HG02678 (cell line): ENCODE results near the gene CYRIA.

Experiments used
- ATAC-seq: cut with Tn5 transposase; IDR thresholded peaks from one replicate; pipeline ENCODE4 v1.9.1; 2021; ENCODE audit warnings: mild to moderate bottlenecking, moderate library complexity; ENCODE audit not compliant: unreplicated experiment

The CYRIA gene

DNA sequence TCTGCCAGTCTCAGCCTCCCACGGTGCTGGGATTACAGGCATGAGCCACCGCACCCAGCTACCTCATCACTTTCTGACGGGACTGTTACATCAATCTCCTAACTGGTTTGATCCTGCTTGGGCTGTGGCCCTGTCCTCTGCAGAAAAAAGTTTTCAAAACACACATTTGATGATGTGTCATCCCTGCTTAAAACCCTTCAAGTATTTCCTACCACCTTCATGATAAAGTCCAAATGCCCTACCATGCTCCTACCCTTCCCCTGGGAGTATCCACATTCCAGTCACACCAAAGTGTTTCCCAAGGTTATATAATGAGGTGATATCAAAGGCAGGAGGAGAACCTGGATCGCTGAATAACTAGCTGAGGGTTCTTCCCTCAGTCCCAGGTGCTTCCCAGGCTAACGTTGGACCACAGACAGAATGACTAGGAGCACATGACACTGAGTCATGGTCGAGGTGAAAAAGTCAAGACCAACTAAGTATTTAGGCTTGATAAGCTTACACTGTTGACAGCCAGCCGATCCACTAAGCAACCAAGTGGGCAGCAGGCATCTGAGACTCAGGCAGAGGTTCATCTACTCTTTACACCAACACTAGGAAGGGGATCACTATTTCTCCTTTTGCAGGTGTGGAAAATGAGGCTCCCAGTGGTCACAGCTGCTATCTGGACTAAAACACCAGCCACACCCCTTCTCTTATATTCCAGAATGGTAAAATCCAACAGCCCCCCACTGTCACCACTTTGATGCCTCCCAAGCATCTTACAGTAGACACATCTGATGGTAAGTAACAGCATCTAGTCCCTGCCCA, 31.8 kb downstream of the CYRIA start:
- ATAC-seq = no peak

- no peak for ATAC-seq
Measured at GRCh38 chr2:16632598-16632997, 33.0 kb downstream of the CYRIA start.

DNA sequence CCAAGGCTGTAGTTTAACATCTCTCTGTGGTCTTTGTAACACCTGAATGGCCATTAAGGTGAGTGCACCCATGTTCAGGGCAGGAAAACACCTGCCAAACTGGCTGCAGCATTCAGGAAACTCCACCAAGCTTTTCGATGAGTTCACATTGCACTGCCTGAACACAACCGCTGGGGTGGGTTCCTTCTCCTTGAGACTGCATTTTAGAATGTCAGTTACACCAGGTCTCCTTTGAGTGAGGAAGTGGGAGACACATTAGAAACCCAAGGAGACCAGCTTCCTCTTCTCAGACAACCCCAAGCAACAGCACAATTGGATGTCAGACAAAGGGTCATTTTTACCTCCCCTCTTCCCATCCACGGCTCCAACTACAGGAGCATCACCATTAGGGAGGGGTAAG, 35.2 kb downstream of the CYRIA start:
- no peak for ATAC-seq

DNA sequence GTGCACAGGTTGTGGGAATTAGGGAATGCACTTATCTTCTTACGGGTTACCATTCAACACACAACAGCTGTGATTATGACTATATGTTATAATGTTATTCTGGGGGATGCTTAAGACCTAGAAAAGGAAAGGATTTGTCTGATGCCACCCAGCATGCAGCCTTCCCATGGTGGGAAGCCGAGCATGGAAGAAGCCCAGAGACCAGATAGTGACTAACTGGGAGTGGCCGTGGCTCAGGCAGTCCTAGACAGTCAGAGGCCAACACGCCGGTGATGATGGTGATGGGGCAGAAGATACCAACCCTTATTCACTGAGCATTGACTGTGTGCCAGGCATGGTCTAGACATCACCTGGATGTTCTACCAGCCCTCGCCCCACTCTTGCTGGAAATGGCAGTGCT, 35.9 kb downstream of the CYRIA start:
- no peak for ATAC-seq

DNA sequence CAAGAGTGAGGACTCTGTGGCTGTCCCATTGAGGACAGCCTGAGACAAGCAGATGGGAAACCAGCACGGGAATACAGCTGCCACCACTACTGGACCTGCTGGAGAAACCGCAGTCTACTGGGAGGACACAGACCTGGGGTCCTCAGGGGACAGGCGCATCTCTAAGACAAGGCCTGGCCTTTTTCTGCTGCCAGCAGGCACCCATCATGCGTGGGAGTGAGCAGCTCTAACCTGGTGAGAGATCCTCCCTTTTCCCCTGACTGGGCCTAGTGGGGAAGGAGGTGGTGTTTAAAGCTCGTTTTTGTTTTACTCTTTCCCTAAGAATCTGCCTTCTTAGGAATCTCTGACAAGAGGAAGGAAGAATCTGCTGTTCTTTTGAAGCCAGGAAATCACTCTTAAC, 36.6 kb downstream of the CYRIA start:
- ATAC-seq = no peak

DNA sequence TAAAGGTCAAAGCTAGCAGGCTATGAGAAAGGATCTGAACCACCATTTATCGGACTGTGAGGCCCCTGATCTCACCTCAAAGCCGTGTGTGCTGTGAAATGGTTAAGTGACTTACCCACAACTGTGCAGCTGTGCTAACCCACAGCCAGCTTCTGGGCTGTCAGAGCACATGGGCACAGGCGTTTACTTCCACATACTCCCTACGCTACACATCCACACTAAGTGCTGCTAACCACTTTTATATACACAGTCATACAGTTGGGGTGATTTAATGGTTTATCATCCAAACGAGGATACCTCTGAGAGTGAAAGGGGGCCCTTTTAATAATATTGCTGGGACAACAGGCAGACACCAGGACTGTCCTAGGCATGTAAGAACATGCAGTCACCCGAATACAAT, 37.3 kb downstream of the CYRIA start:
- no peak for ATAC-seq

DNA sequence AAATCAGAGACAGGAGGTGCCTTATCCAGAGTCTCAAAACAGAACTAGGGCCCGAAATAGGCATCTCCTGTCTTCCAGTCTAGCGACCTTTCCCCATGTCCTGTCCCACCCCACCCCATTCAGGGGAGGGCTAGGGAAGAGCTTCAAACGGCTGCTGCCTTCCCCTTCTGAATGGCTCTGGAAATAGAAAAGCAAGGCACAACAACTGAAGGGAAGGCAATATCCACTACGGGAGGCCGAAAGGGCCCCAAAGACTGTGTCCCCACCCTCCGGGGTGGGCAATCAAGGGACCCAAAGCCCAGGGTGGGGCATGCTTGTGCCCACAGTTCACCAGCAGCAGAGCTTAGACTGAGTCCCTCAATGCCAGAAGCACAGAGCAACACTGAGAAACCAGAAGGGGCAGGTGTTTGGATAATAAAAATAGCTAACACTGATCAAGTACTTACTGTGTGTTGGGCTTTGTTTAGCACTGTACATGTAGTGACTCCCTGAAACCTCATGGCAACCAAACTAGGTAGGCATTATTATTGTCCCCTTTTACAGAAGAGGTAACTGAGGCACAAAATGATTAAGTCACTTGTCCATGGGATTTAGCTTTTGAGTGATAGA, 38.5 kb downstream of the CYRIA start:
- ATAC-seq = no peak

GRCh38 chr2:16626497-16626896, 39.1 kb downstream of the CYRIA start:
- no peak for ATAC-seq

GRCh38 chr2:16625759-16626158, 39.9 kb downstream of the CYRIA start:
- peak; percentile 71 for ATAC-seq

DNA sequence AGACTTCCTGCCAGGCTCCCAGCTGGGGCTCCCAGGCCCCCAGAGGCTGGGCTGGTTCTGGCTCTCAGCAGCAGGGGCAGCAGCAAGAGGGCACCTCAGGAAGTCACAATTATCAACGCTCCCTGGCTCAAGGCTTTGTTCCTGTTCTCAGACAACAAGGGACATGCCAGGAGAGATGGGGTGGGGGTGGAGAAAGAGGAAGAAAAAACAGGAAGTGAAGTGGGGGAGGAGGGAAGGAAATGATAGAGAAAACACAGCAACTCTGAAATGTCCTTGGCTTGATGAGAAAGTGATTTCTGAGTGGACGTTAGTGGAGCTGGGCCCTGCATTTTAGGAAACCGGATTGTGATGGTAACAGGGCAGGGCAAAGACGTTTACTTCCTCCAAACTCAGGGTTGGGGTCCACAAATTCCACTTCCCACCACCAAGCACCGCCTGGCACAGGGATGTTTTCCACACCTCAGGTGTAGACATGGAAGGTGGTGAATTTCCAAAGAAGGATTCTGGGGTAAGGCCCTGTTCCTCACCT, 40.4 kb downstream of the CYRIA start:
- peak; percentile 6 for ATAC-seq

DNA sequence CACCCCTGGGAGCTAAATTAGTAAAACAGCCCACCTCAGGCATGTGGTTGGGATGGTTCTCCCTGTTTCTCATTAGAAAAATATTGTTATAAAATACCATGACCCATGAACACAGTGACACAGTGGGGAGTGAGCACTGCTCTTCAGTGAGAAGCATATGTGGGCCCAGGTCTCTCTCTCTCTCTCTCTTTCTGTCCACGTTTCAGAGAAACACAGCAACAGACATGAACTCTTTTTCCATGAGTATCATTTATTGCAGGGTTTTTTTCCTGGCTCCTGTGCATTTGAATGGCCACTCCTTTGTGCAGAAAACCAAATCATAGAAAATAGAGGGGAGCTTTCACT, 41.2 kb downstream of the CYRIA start:
- no peak for ATAC-seq

- ATAC-seq = no peak
Measured at GRCh38 chr2:16623564-16624435, 41.8 kb downstream of the CYRIA start.

DNA sequence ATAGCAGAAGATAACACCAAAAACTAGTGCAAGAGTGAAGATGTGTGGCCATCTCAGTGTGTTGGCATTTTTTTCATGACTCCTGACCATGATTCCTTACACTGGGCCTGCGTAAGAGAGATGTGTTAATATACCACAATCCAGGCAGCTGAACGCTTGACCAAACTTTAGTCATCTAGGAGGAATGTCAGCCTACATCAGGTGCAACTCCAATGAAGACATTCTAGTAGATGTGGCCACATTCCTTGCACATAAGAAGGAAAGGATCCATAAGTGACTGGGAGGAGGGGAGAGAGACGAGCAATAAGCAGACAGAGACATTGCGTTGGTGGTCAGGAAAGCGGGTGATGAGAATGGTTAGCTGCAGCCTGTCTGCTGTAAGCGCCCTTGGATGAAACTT, 42.6 kb downstream of the CYRIA start:
- no peak for ATAC-seq

- no peak for ATAC-seq
Measured at GRCh38 chr2:16622399-16622968, 43.1 kb downstream of the CYRIA start.

DNA sequence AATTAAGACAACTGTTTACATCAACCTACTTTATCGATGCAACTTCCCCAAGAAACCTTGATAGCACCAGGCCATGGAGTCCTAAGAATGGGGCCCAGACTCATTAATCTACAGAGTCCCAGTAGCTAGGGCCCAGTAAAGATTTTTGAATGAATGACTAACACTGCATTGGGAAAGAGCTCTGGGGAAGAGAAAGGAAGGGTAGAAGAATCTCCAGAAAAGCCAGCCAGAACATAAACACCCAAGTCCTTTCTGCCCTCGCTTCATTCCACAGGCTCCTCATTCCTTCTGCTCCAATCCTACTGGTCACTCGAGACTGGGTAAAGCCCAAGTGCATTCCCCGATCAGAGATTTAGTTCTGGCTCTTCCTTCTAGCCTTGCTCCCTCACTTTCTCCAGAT, 44.3 kb downstream of the CYRIA start:
- no peak for ATAC-seq

DNA sequence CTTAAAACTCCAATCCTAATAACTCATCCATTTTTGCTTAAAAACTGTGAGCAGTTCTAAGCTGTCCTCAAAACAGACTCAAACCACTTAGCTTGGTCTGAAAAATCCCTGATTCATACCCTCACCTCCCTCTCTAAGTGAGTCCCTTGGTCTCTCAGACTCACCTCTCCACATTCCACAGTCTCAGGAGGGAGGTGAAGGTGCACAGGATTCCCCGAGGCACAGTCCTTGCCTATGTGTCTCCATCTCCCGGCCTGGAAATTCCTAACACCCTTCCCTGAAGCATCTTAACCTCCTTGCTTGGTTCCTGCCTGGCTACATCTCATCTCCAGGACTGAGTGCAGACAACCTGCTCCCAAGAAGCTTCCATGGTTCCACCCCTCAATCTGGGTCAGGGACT, 45.0 kb downstream of the CYRIA start:
- ATAC-seq = no peak

DNA sequence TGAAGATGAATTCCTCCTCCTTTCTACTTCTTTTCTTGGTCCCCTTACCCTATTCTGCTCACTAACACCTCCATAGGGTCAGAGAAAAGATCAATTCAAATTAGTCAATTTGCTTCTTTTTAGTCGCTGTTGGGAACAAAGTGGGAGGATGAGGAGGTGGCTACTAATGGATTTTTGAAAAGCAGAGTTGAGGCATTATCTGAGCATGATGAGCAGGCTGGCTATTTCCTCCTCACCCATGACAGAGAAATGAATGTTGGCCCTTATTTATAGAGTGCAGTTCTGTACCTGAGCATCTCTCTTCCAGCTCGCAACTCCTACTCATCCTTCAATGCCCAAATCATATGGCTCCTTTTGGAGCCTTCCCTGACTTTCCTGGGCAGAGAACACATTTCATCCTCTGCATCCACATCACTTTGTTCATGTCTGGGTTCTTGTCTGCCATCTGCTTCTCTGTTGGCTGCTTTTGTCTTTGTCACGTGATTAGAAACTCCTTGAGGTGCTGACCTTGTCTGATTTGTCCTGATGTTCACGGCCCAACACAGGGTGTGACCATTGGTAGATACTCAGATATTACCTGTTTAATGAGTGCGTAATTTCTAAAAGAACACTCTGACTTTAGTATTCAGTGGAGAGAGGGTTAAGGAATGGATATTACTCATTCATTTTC, 45.9 kb downstream of the CYRIA start:
- no peak for ATAC-seq

GRCh38 chr2:16617282-16618266, 48.1 kb downstream of the CYRIA start:
- ATAC-seq = no peak
